ENCODE results near the gene COX20. TPM values are rescaled to one million over a fixed set of nuclear protein-coding genes. Genes with fewer than 3 reads are reported as not detected.
A peak's percentile ranks its signal among the peaks of the same experiment; 100 is the strongest.

The COX20 gene
- total RNA-seq, 1 experiment from 2014 or later, result 50.0 TPM

DNA sequence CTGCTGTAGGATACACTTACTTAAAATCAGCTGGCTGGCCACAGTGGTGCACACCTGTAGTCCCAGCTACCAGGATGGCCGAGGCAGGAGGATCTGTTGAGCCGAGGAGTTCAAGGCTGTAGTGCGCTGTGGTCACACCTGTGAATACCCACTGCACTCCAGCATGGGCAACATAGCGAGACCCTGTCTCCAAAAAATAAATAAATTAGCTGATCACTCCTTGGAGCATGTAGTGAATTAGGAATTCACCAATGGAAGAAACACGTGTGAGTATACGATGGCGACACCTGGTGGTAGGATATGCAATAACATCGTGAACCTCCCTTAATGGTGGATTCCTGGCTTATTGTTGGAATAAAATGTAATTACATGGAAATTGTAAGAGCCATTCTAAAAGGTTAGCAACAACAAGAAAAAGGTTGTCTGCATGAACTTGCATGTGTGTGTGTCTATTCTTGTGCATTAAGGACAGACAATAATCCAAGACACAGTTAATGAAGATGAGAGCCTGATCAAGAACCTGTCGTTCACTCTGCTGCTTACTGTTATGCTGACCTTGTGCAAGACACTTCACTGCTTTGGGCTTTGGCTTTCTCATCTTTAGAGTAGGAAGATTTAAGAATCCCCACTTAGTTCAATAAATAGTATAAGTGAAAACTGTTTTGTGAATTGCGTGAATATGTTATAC, 38.6 kb upstream of the COX20 start:
- ChIA-PET POLR2A (ENCODE audit: unreplicated experiment) (no interaction called here), CTCF (interaction anchor here (0.6 to 1.6 kb wide), 2 partner anchors 107 to 193 kb away, joined by 6 to 22 read pairs; no protein-coding TSS in a partner anchor)
- no peak overlapping the region for H3K27ac ChIP-seq (ENCODE audit: low read length)
- no peaks in the 10 kb centered on the region for H3K36me3 ChIP-seq (ENCODE audit: low read depth, low read length)
- H3F3A ChIP-seq (ENCODE audit: low read length, unreplicated experiment), result no peaks in the 10 kb centered on the region
- no peak overlapping the region for H3K4me2 ChIP-seq (ENCODE audit: low read length)
- BruUV-seq (replicated peaks), result no TSS peak
- no peaks in the 10 kb centered on the region for H3K79me2 ChIP-seq (ENCODE audit: low read length)
- peak overlapping the region; percentile 65 for H2AFZ ChIP-seq (ENCODE audit: low read length)
- H3K4me1 ChIP-seq (ENCODE audit: insufficient read depth, low read length), result peaks cover 7% of the 10 kb centered on the region; the same call in 1 of the 2 replicates
- H4K20me1 ChIP-seq (ENCODE audit: low read length), result no peaks in the 10 kb centered on the region
- no peaks in the 10 kb centered on the region for H3K9me3 ChIP-seq (ENCODE audit: low read length)
- H3K9ac ChIP-seq (ENCODE audit: low read length), result no peak overlapping the region
- peak; percentile 96 for TF ChIP-seq CTCF (conservative IDR thresholded peaks at IDR 0.05; ENCODE audit: low read depth, low read length)
- no peak for TF ChIP-seq EZH2 (IDR thresholded peaks at IDR 0.05; ENCODE audit: low read length, unreplicated experiment)
- H3K4me3 ChIP-seq (ENCODE audit: low read length), result no peak overlapping the region
- H3K9me2 ChIP-seq (replicated peaks; ENCODE audit: low read length), result no peaks in the 10 kb centered on the region
- intact Hi-C loops (cut with micrococcal nuclease), result loop anchor here (1.0 to 5.0 kb wide), 4 partner anchors 57 to 194 kb away; no protein-coding TSS in a partner anchor
- DNase-seq (peak; percentile 90), ATAC-seq (peak; percentile 74)
- H3K27me3 ChIP-seq (ENCODE audit: low read length), result no peaks in the 10 kb centered on the region

DNA sequence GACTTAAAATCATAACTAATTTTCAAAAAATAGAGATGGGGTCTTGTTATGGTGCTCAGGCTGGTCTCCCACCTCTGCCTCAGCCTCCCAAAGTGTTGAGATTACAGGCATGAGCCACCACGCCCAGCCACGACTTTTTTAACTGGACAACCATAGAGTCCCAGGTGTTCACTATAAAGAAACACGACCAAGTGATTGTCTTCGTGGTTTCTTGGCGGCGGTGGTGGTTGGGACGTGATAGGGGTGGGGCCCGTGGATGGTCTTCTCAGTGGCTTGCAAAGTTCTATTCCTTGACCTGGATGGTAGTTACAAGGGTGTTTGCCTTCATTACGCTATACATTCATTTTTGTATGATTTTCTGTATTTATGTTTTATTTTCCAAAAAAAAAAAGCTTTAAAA, 34.6 kb upstream of the COX20 start:
- Histone ChIP-seq H3F3A (ENCODE audit: low read length, unreplicated experiment) (no peaks in the 10 kb centered on the region), H3K4me3 (ENCODE audit: low read length) (peak overlapping the region; percentile 27; the same call in 1 of the 2 replicates), H3K9me3 (ENCODE audit: low read length) (no peaks in the 10 kb centered on the region), H3K27me3 (ENCODE audit: low read length) (no peaks in the 10 kb centered on the region), H3K79me2 (ENCODE audit: low read length) (no peaks in the 10 kb centered on the region), H3K9ac (ENCODE audit: low read length) (no peak overlapping the region), H4K20me1 (ENCODE audit: low read length) (no peaks in the 10 kb centered on the region), H3K4me1 (ENCODE audit: insufficient read depth, low read length) (peaks cover 7% of the 10 kb centered on the region; the same call in 1 of the 2 replicates), H3K9me2 (replicated peaks; ENCODE audit: low read length) (no peaks in the 10 kb centered on the region), H3K4me2 (ENCODE audit: low read length) (peak overlapping the region; percentile 73), H3K36me3 (ENCODE audit: low read depth, low read length) (no peaks in the 10 kb centered on the region), H2AFZ (ENCODE audit: low read length) (peak overlapping the region; percentile 73), H3K27ac (ENCODE audit: low read length) (no peak overlapping the region)
- POLR2A ChIA-PET (ENCODE audit: unreplicated experiment), result interaction anchor here (0.6 kb wide), 2 partner anchors 49 to 71 kb away, joined by 7 to 21 read pairs; no protein-coding TSS in a partner anchor
- TF ChIP-seq EZH2 (IDR thresholded peaks at IDR 0.05; ENCODE audit: low read length, unreplicated experiment) (no peak), CTCF (conservative IDR thresholded peaks at IDR 0.05; ENCODE audit: low read depth, low read length) (no peak), EZH2phosphoT487 (IDR thresholded peaks at IDR 0.05; ENCODE audit: borderline replicate concordance, low read length) (no peak)
- BruUV-seq (replicated peaks), result no TSS peak
- ATAC-seq (no peak), DNase-seq (no peak)
- CTCF ChIA-PET, result interaction anchor here (0.9 to 1.1 kb wide), 5 partner anchors 27 to 242 kb away, joined by 3 to 14 read pairs (median 5); no protein-coding TSS in a partner anchor
- intact Hi-C loops (cut with micrococcal nuclease), result loop anchor here (1.0 to 2.0 kb wide), 4 partner anchors 20 to 241 kb away; no protein-coding TSS in a partner anchor

All from PC-3 (cell line).